ENCODE data around the gene NT5C1A. TPM values are rescaled to one million over a fixed set of nuclear protein-coding genes. Genes with fewer than 3 reads are reported as not detected.

Gene NT5C1A
- total and polyA plus RNA-seq, 2 experiments from 2014 or later, result not detected

GRCh38 chr1:39691383-39692151 is 19.7 kb upstream of the NT5C1A start, which contains the start of gene HPCAL4:
Gene HPCAL4 (minus strand): TSS chr1:39691433. CDS start chr1:39684603, 6,830 bp downstream.
- H3K9me3 ChIP-seq (ENCODE audit: low read depth), result no peaks in the 10 kb centered on the region
- peak within 1 kb of the TSS; percentile 59 for H3K4me2 ChIP-seq (ENCODE audit: unreplicated experiment)
- H3K4me1 ChIP-seq (ENCODE audit: insufficient read depth), result no peaks in the 10 kb centered on the region
- peaks cover 86% of the 10 kb centered on the region for H3K27me3 ChIP-seq (replicated peaks; ENCODE audit: insufficient read depth)
- in situ Hi-C loops (cut with MboI), result no loop called here
- peak; percentile 87 for DNase-seq
- H3K4me3 ChIP-seq, result peak within 1 kb of the TSS; percentile 49
- 4% methylated on average over 38 to 39 of the region's 47 CpGs for WGBS, 2 experiments (ENCODE audit: low coverage in 1 of 2, low lambda C conversion rate in 2 of 2, missing lambda C conversion rate in 2 of 2)
- H3K27ac ChIP-seq, result no peak within 1 kb of the TSS
- H3K9me2 ChIP-seq (ENCODE audit: insufficient read depth), result no peaks in the 10 kb centered on the region
- H2AFZ ChIP-seq, result no peak within 1 kb of the TSS
- H3K9ac ChIP-seq, result no peak within 1 kb of the TSS
- H3F3A ChIP-seq (ENCODE audit: insufficient read depth), result no peaks in the 10 kb centered on the region
- H3K79me2 ChIP-seq (ENCODE audit: insufficient read depth), result no peaks in the 10 kb centered on the region
- no peaks in the 10 kb centered on the region for H4K20me1 ChIP-seq (ENCODE audit: insufficient read depth)
- H3K36me3 ChIP-seq (ENCODE audit: low read depth), result no peaks in the 10 kb centered on the region
- TF ChIP-seq EZH2phosphoT487 (IDR thresholded peaks at IDR 0.05; ENCODE audit: insufficient read depth, low read depth), result no peak
- peak; percentile 88 for TF ChIP-seq EZH2 (IDR thresholded peaks at IDR 0.05; ENCODE audit: insufficient read depth, poor library complexity, severe bottlenecking)

- peaks cover 86% of the 10 kb centered on the region for H3K27me3 ChIP-seq (replicated peaks; ENCODE audit: insufficient read depth)
- no peak overlapping the region for H3K27ac ChIP-seq
- no peaks in the 10 kb centered on the region for H3F3A ChIP-seq (ENCODE audit: insufficient read depth)
- H3K9me3 ChIP-seq (ENCODE audit: low read depth), result no peaks in the 10 kb centered on the region
- DNase-seq, result no peak
- peak overlapping the region; percentile 49; the same call in 1 of the 2 replicates for H3K4me3 ChIP-seq
- H3K9me2 ChIP-seq (ENCODE audit: insufficient read depth), result no peaks in the 10 kb centered on the region
- H3K9ac ChIP-seq, result no peak overlapping the region
- 11% methylated on average over 28 of the region's 28 CpGs for WGBS, 2 experiments (ENCODE audit: low coverage in 1 of 2, low lambda C conversion rate in 2 of 2, missing lambda C conversion rate in 2 of 2)
- TF ChIP-seq EZH2phosphoT487 (IDR thresholded peaks at IDR 0.05; ENCODE audit: insufficient read depth, low read depth) (no peak), EZH2 (IDR thresholded peaks at IDR 0.05; ENCODE audit: insufficient read depth, poor library complexity, severe bottlenecking) (no peak)
- no peaks in the 10 kb centered on the region for H3K4me1 ChIP-seq (ENCODE audit: insufficient read depth)
- no peaks in the 10 kb centered on the region for H4K20me1 ChIP-seq (ENCODE audit: insufficient read depth)
- no peaks in the 10 kb centered on the region for H3K36me3 ChIP-seq (ENCODE audit: low read depth)
- H2AFZ ChIP-seq, result no peak overlapping the region
- peak overlapping the region; percentile 59 for H3K4me2 ChIP-seq (ENCODE audit: unreplicated experiment)
- no peaks in the 10 kb centered on the region for H3K79me2 ChIP-seq (ENCODE audit: insufficient read depth)
- in situ Hi-C loops (cut with MboI), result no loop called here
Observed at GRCh38 chr1:39690794-39691382, 19.0 kb upstream of the NT5C1A start.

GRCh38 chr1:39690225-39690624 is 18.3 kb upstream of the NT5C1A start:
- no peaks in the 10 kb centered on the region for H4K20me1 ChIP-seq (ENCODE audit: insufficient read depth)
- H3K27ac ChIP-seq, result no peak overlapping the region
- no peaks in the 10 kb centered on the region for H3K36me3 ChIP-seq (ENCODE audit: low read depth)
- no peaks in the 10 kb centered on the region for H3K4me1 ChIP-seq (ENCODE audit: insufficient read depth)
- 0 to 18% methylated on average over 1 to 2 of the region's 2 CpGs for WGBS, 2 experiments (ENCODE audit: low coverage in 1 of 2, low lambda C conversion rate in 2 of 2, missing lambda C conversion rate in 2 of 2)
- no peak overlapping the region for H3K4me2 ChIP-seq (ENCODE audit: unreplicated experiment)
- H3K27me3 ChIP-seq (replicated peaks; ENCODE audit: insufficient read depth), result peaks cover 89% of the 10 kb centered on the region
- H3K9ac ChIP-seq, result no peak overlapping the region
- in situ Hi-C loops (cut with MboI), result no loop called here
- DNase-seq, result no peak
- no peaks in the 10 kb centered on the region for H3K9me2 ChIP-seq (ENCODE audit: insufficient read depth)
- no peaks in the 10 kb centered on the region for H3F3A ChIP-seq (ENCODE audit: insufficient read depth)
- TF ChIP-seq EZH2 (IDR thresholded peaks at IDR 0.05; ENCODE audit: insufficient read depth, poor library complexity, severe bottlenecking), result no peak
- TF ChIP-seq EZH2phosphoT487 (IDR thresholded peaks at IDR 0.05; ENCODE audit: insufficient read depth, low read depth), result no peak
- H3K79me2 ChIP-seq (ENCODE audit: insufficient read depth), result no peaks in the 10 kb centered on the region
- H3K9me3 ChIP-seq (ENCODE audit: low read depth), result no peaks in the 10 kb centered on the region
- no peak overlapping the region for H3K4me3 ChIP-seq
- H2AFZ ChIP-seq, result no peak overlapping the region

- Histone ChIP-seq H4K20me1 (ENCODE audit: insufficient read depth) (no peaks in the 10 kb centered on the region), H3K4me1 (ENCODE audit: insufficient read depth) (no peaks in the 10 kb centered on the region), H3K79me2 (ENCODE audit: insufficient read depth) (no peaks in the 10 kb centered on the region), H3K36me3 (ENCODE audit: low read depth) (no peaks in the 10 kb centered on the region), H3K4me2 (ENCODE audit: unreplicated experiment) (no peak overlapping the region), H3K9me3 (ENCODE audit: low read depth) (no peaks in the 10 kb centered on the region), H3K9ac (no peak overlapping the region), H2AFZ (no peak overlapping the region), H3F3A (ENCODE audit: insufficient read depth) (no peaks in the 10 kb centered on the region), H3K9me2 (ENCODE audit: insufficient read depth) (no peaks in the 10 kb centered on the region), H3K27ac (no peak overlapping the region), H3K4me3 (no peak overlapping the region), H3K27me3 (replicated peaks; ENCODE audit: insufficient read depth) (peaks cover 89% of the 10 kb centered on the region)
- in situ Hi-C loops (cut with MboI), result no loop called here
- no peak for TF ChIP-seq EZH2 (IDR thresholded peaks at IDR 0.05; ENCODE audit: insufficient read depth, poor library complexity, severe bottlenecking)
- TF ChIP-seq EZH2phosphoT487 (IDR thresholded peaks at IDR 0.05; ENCODE audit: insufficient read depth, low read depth), result no peak
- DNase-seq, result no peak
Observed at GRCh38 chr1:39689635-39690034, 17.7 kb upstream of the NT5C1A start.

Data from GM23248 (cell line).